NCI-H2196 treated with DMSO at 0.1 percent for 48 hours (cell line): ENCODE data around the gene IGF2BP2.

Experiments used
- DNase-seq: peaks from one replicate; lab custom pipeline; 2025; ENCODE audit not compliant: unreplicated experiment; lab: John Stamatoyannopoulos, UW

IGF2BP2 gene

GRCh38 chr3:185594073-185594472 lies 230.8 kb downstream of the IGF2BP2 start:
- no peak for DNase-seq
